A673 (cell line): ENCODE data around the gene SGK1. TPM values are rescaled to one million over a fixed set of nuclear protein-coding genes. Genes with fewer than 3 reads are reported as not detected.
A peak's percentile ranks its signal among the peaks of the same experiment; 100 is the strongest.

Source experiments
- BruUV-seq: library from RNA; stranded (reverse); fragments of 400-500 nt; replicated peaks from 2 replicates; lab custom pipeline; 2021; lab: Mats Ljungman, UMichigan
- CTCF ChIA-PET: fragments of 300-600 bp; sonication (Branson Sonifier 250); formaldehyde crosslinking; loops from one replicate; lab custom pipeline; 2022; ENCODE audit warnings: antibody characterized with exemption; lab: Charles Lee
- POLR2A ChIA-PET: fragments of 300-600 bp; sonication (Branson Sonifier 250); formaldehyde crosslinking; loops from one replicate; lab custom pipeline; 2022; ENCODE audit warnings: antibody characterized with exemption; ENCODE audit not compliant: low non-redundant PET; lab: Charles Lee
- DNase-seq: peaks from one replicate; pipeline ENCODE4 v3.0.0-alpha.2; 2015; ENCODE audit warnings: low spot score
- H3K27ac ChIP-seq: fragments of 200-600 bp; sonication (generic); 2 replicates; pipeline ENCODE4 v1.5.1; 2016; ENCODE audit warnings: mixed run types, low read depth, mild to moderate bottlenecking, mixed read lengths, antibody characterized with exemption, low read length; ENCODE audit not compliant: poor library complexity, severe bottlenecking
- H3K27me3 ChIP-seq: fragments of 200-600 bp; sonication (generic); replicated peaks from 2 replicates; pipeline ENCODE4 v1.6.1; 2017; ENCODE audit warnings: mixed run types, low read depth, mild to moderate bottlenecking, mixed read lengths, antibody characterized with exemption, low read length; ENCODE audit not compliant: insufficient read depth, poor library complexity
- H3K36me3 ChIP-seq: fragments of 200-600 bp; sonication (generic); 2 replicates; pipeline ENCODE4 v1.6.1; 2016; ENCODE audit warnings: mixed run types, mild to moderate bottlenecking, mixed read lengths, antibody characterized with exemption, low read length; ENCODE audit not compliant: insufficient read depth, poor library complexity, severe bottlenecking
- H3K4me1 ChIP-seq: fragments of 200-600 bp; sonication (generic); 2 replicates; pipeline ENCODE4 v1.6.1; 2017; ENCODE audit warnings: mixed run types, mild to moderate bottlenecking, mixed read lengths, antibody characterized with exemption, low read length; ENCODE audit not compliant: insufficient read depth, poor library complexity, severe bottlenecking
- H3K4me3 ChIP-seq: fragments of 200-600 bp; sonication (generic); 2 replicates; pipeline ENCODE4 v1.5.1; 2016; ENCODE audit warnings: low read depth, mixed run types, mild to moderate bottlenecking, mixed read lengths, low read length; ENCODE audit not compliant: poor library complexity, severe bottlenecking
- H3K9me3 ChIP-seq: fragments of 200-600 bp; sonication (generic); 2 replicates; pipeline ENCODE4 v1.6.1; 2016; ENCODE audit warnings: mixed run types, low read depth, mild to moderate bottlenecking, mixed read lengths, antibody characterized with exemption, low read length; ENCODE audit not compliant: poor library complexity, severe bottlenecking
- CTCF ChIP-seq: fragments of 300-800, 200-600 bp; sonication (generic); conservative IDR thresholded peaks from 2 replicates; pipeline ENCODE4 v1.5.1; 2017; ENCODE audit warnings: low read depth, mild to moderate bottlenecking, antibody characterized with exemption, low read length, moderate library complexity, mixed read lengths
- EZH2 ChIP-seq: fragments of 200-600 bp; sonication (generic); IDR thresholded peaks from 2 replicates; pipeline ENCODE4 v1.6.1; 2017; ENCODE audit warnings: borderline replicate concordance, low read depth, mild to moderate bottlenecking, mixed read lengths, antibody characterized with exemption, low read length; ENCODE audit not compliant: poor library complexity, severe bottlenecking
- intact Hi-C: fragments of 100-400 bp; cut with micrococcal nuclease; formaldehyde crosslinking; loops from one replicate; pipeline ENCODE4 v1.10.0; 2022; ENCODE audit not compliant: unreplicated experiment
- total RNA-seq: library from RNA; stranded (reverse); gene quantifications from 2 replicates; pipeline ENCODE4 v1.2.3, GENCODE V29; 2021

Gene SGK1
- total RNA-seq, 1 experiment from 2014 or later = 73.3 TPM

GRCh38 chr6:134169871-134170486 is 147.9 kb downstream of the SGK1 start:
- Histone ChIP-seq H3K27ac (peak overlapping the region; percentile 34), H3K4me1 (peaks cover 33% of the 10 kb centered on the region), H3K27me3 (no peaks in the 10 kb centered on the region), H3K36me3 (peaks cover 48% of the 10 kb centered on the region), H3K9me3 (no peaks in the 10 kb centered on the region), H3K4me3 (peak overlapping the region; percentile 20)
- CTCF ChIA-PET = no interaction called here
- intact Hi-C loops = loop anchor here (5.0 to 10.0 kb wide), 2 partner anchors 505 to 772 kb away; no protein-coding TSS in a partner anchor
- no peak for DNase-seq
- TF ChIP-seq EZH2 (no peak), CTCF (no peak)
- BruUV-seq = no TSS peak
- POLR2A ChIA-PET = no interaction called here

- peaks cover 46% of the 10 kb centered on the region for H3K36me3 ChIP-seq
- intact Hi-C loops = no loop called here
- peaks cover 33% of the 10 kb centered on the region for H3K4me1 ChIP-seq
- peak; percentile 43 for DNase-seq
- no TSS peak for BruUV-seq
- CTCF ChIA-PET = no interaction called here
- H3K9me3 ChIP-seq = no peaks in the 10 kb centered on the region
- no peaks in the 10 kb centered on the region for H3K27me3 ChIP-seq
- no peak overlapping the region for H3K27ac ChIP-seq
- POLR2A ChIA-PET = no interaction called here
- TF ChIP-seq CTCF (no peak), EZH2 (no peak)
- no peak overlapping the region for H3K4me3 ChIP-seq
Observed at GRCh38 chr6:134168590-134169208, 149.2 kb downstream of the SGK1 start.

- no TSS peak for BruUV-seq
- Histone ChIP-seq H3K27ac (no peak overlapping the region), H3K36me3 (peaks cover 27% of the 10 kb centered on the region), H3K9me3 (no peaks in the 10 kb centered on the region), H3K4me3 (no peak overlapping the region), H3K4me1 (peaks cover 28% of the 10 kb centered on the region), H3K27me3 (no peaks in the 10 kb centered on the region)
- intact Hi-C loops = no loop called here
- ChIA-PET CTCF (interaction anchor here (0.5 kb wide), 1 partner anchor 657 kb away, joined by 5 read pairs; no protein-coding TSS in a partner anchor), POLR2A (no interaction called here)
- TF ChIP-seq EZH2 (no peak), CTCF (no peak)
- DNase-seq = no peak
Observed at GRCh38 chr6:134166511-134167261, 151.2 kb downstream of the SGK1 start.
